ENCODE data around the gene CEP78. TPM values are rescaled to one million over a fixed set of nuclear protein-coding genes. Genes with fewer than 3 reads are reported as not detected.

Gene CEP78
- total RNA-seq, 2 donors from 2014 or later = 39.8 to 56.4 TPM

- Mint-ChIP-seq H3K27ac (no peak overlapping the region), H3K4me1 (ENCODE audit: low read depth in 2 of 2) (peaks cover 0 to 6% of the 10 kb centered on the region in 2 donors), H3K36me3 (peaks cover 14% of the 10 kb centered on the region), H3K27me3 (no peaks in the 10 kb centered on the region), H3K9me3 (no peaks in the 10 kb centered on the region), H3K4me3 (no peak overlapping the region)
- no peak for ATAC-seq
- DNase-seq (ENCODE audit: low spot score) = no peak
These were observed 90.7 kb downstream of the CEP78 start for GRCh38 chr9:78326564-78326963.

Other genes starting within 250 kb of the CEP78 start
- 10 to 100 TPM; 21.1 to 39.4 TPM for gene GNAQ, start 204.3 kb upstream of the CEP78 start, total RNA-seq
- gene PSAT1, start 61.0 kb downstream of the CEP78 start, total RNA-seq = 10 to 100 TPM; 44.9 to 51.8 TPM